Caco-2 (cell line): ENCODE measurements around the gene CLPTM1L. TPM values are rescaled to one million over a fixed set of nuclear protein-coding genes. Genes with fewer than 3 reads are reported as not detected.

Source experiments
- BruUV-seq: library from RNA; stranded (reverse); fragments of 400-500 nt; replicated peaks from 2 replicates; lab custom pipeline; 2021; lab: Mats Ljungman, UMichigan
- CTCF ChIA-PET: fragments of 300-600 bp; sonication (Branson Sonifier 250); formaldehyde crosslinking; loops from one replicate; lab custom pipeline; 2022; ENCODE audit warnings: antibody characterized with exemption; lab: Charles Lee
- POLR2A ChIA-PET: fragments of 300-600 bp; sonication (Branson Sonifier 250); formaldehyde crosslinking; loops from one replicate; lab custom pipeline; 2022; ENCODE audit warnings: antibody characterized with exemption; lab: Charles Lee
- DNase-seq, 2 experiments: peaks; one replicate each; pipeline versions ENCODE4 v3.0.0 to v3.0.0-alpha.2; 2020 to 2022
- H3K27me3 ChIP-seq: replicated peaks from 2 replicates; pipeline ENCODE4 v1.6.0; 2011; ENCODE audit warnings: low read length; ENCODE audit not compliant: control insufficient read depth, insufficient read depth
- H3K36me3 ChIP-seq: 2 replicates; pipeline ENCODE4 v1.5.1; 2011; ENCODE audit warnings: low read length; ENCODE audit not compliant: control insufficient read depth, insufficient read depth
- H3K4me1 ChIP-seq: fragments of 250-450 bp; sonication (Bioruptor Pico); 2 replicates; pipeline ENCODE4 v1.5.1; 2020; ENCODE audit warnings: mild to moderate bottlenecking
- H3K4me3 ChIP-seq: 2 replicates; pipeline ENCODE4 v1.5.1; 2011; ENCODE audit warnings: low read depth, mild to moderate bottlenecking, control low read depth, low read length
- H3K9me3 ChIP-seq: fragments of 250-450 bp; sonication (Bioruptor Pico); 2 replicates; pipeline ENCODE4 v1.5.1; 2020; ENCODE audit warnings: mild to moderate bottlenecking, moderate library complexity
- H3K27ac Mint-ChIP-seq: one replicate; pipeline ENCODE4 v1.8.0; 2022; ENCODE audit warnings: mixed read lengths; ENCODE audit not compliant: unreplicated experiment
- H3K27me3 Mint-ChIP-seq: one replicate; pipeline ENCODE4 v1.8.0; 2022; ENCODE audit warnings: mixed read lengths; ENCODE audit not compliant: insufficient read depth, unreplicated experiment
- H3K36me3 Mint-ChIP-seq: one replicate; pipeline ENCODE4 v1.8.0; 2022; ENCODE audit warnings: mild to moderate bottlenecking, mixed read lengths; ENCODE audit not compliant: insufficient read depth, unreplicated experiment
- H3K4me1 Mint-ChIP-seq: one replicate; pipeline ENCODE4 v1.8.0; 2022; ENCODE audit warnings: low read depth, mixed read lengths; ENCODE audit not compliant: unreplicated experiment
- H3K4me3 Mint-ChIP-seq: one replicate; pipeline ENCODE4 v1.8.0; 2022; ENCODE audit warnings: mild to moderate bottlenecking, moderate library complexity, mixed read lengths; ENCODE audit not compliant: unreplicated experiment
- H3K9me3 Mint-ChIP-seq: one replicate; pipeline ENCODE4 v1.8.0; 2022; ENCODE audit warnings: mixed read lengths; ENCODE audit not compliant: unreplicated experiment
- CTCF ChIP-seq, 2 experiments: fragments of 200-600 bp in 1 of 2; IDR thresholded peaks; 1 replicate in 1 of 2; 2 replicates in 1 of 2; pipeline versions ENCODE4 v1.5.1 to v1.8.0; 2011 to 2022; ENCODE audit warnings: antibody characterized with exemption in 1 of 2, control low read depth in 1 of 2, inconsistent platforms in 1 of 2, low read depth in 1 of 2, low read length in 1 of 2, mild to moderate bottlenecking in 1 of 2, moderate library complexity in 1 of 2; ENCODE audit not compliant: insufficient read depth in 1 of 2, severe bottlenecking in 1 of 2, unreplicated experiment in 1 of 2
- intact Hi-C: fragments of 100-400 bp; cut with micrococcal nuclease; formaldehyde crosslinking; loops from one replicate; pipeline ENCODE4 v1.10.0; 2022; ENCODE audit not compliant: unreplicated experiment
- total RNA-seq: library from RNA; stranded (reverse); gene quantifications from 2 replicates; pipeline ENCODE4 v1.2.3, GENCODE V29; 2022

CLPTM1L gene
- total RNA-seq, 1 experiment from 2014 or later: 114 TPM

GRCh38 chr5:1368236-1368635 is 23.3 kb upstream of the CLPTM1L start:
- Histone ChIP-seq H3K27me3 (no peaks in the 10 kb centered on the region; the same call in 1 of the 2 replicates), H3K4me1 (no peaks in the 10 kb centered on the region), H3K9me3 (no peaks in the 10 kb centered on the region), H3K4me3 (no peak overlapping the region), H3K36me3 (no peaks in the 10 kb centered on the region)
- no peak for DNase-seq
- POLR2A ChIA-PET: no interaction called here
- Mint-ChIP-seq H3K9me3 (no peaks in the 10 kb centered on the region), H3K27me3 (peaks cover 25% of the 10 kb centered on the region), H3K36me3 (no peaks in the 10 kb centered on the region), H3K4me1 (no peaks in the 10 kb centered on the region), H3K4me3 (no peak overlapping the region), H3K27ac (no peak overlapping the region)
- CTCF ChIA-PET: interaction anchor here (1.2 kb wide), 1 partner anchor 12 kb away, joined by 3 read pairs; no protein-coding TSS in a partner anchor
- BruUV-seq: no TSS peak
- no peak for TF ChIP-seq CTCF (IDR thresholded peaks at IDR 0.05; ENCODE audit: insufficient read depth in 1 of 2, low read depth in 1 of 2, low read length in 1 of 2, severe bottlenecking in 1 of 2, unreplicated experiment in 1 of 2)
- intact Hi-C loops: no loop called here

- Histone ChIP-seq H3K27me3 (no peaks in the 10 kb centered on the region; the same call in 1 of the 2 replicates), H3K9me3 (no peaks in the 10 kb centered on the region), H3K4me3 (no peak overlapping the region), H3K36me3 (no peaks in the 10 kb centered on the region), H3K4me1 (no peaks in the 10 kb centered on the region)
- Mint-ChIP-seq H3K27me3 (peaks cover 25% of the 10 kb centered on the region), H3K27ac (no peak overlapping the region), H3K4me3 (no peak overlapping the region), H3K4me1 (no peaks in the 10 kb centered on the region), H3K9me3 (no peaks in the 10 kb centered on the region), H3K36me3 (no peaks in the 10 kb centered on the region)
- ChIA-PET CTCF (interaction anchor here (1.2 kb wide), 1 partner anchor 13 kb away, joined by 3 read pairs; no protein-coding TSS in a partner anchor), POLR2A (no interaction called here)
- intact Hi-C loops: no loop called here
- DNase-seq: no peak
- no TSS peak for BruUV-seq
- TF ChIP-seq CTCF (IDR thresholded peaks at IDR 0.05; ENCODE audit: insufficient read depth in 1 of 2, low read depth in 1 of 2, low read length in 1 of 2, severe bottlenecking in 1 of 2, unreplicated experiment in 1 of 2): no peak
Observed at GRCh38 chr5:1367149-1367548, 22.2 kb upstream of the CLPTM1L start.

GRCh38 chr5:1366514-1366913 is 21.6 kb upstream of the CLPTM1L start:
- H3K4me3 ChIP-seq: no peak overlapping the region
- intact Hi-C loops: no loop called here
- BruUV-seq: no TSS peak
- no peaks in the 10 kb centered on the region for H3K9me3 ChIP-seq
- CTCF ChIA-PET: no interaction called here
- peaks cover 24% of the 10 kb centered on the region for H3K27me3 Mint-ChIP-seq
- no peak overlapping the region for H3K4me3 Mint-ChIP-seq
- POLR2A ChIA-PET: no interaction called here
- no peak overlapping the region for H3K27ac Mint-ChIP-seq
- H3K36me3 ChIP-seq: no peaks in the 10 kb centered on the region
- no peaks in the 10 kb centered on the region for H3K36me3 Mint-ChIP-seq
- no peaks in the 10 kb centered on the region; the same call in 1 of the 2 replicates for H3K27me3 ChIP-seq
- H3K4me1 ChIP-seq: no peaks in the 10 kb centered on the region
- no peaks in the 10 kb centered on the region for H3K4me1 Mint-ChIP-seq
- no peak for TF ChIP-seq CTCF (IDR thresholded peaks at IDR 0.05; ENCODE audit: insufficient read depth in 1 of 2, low read depth in 1 of 2, low read length in 1 of 2, severe bottlenecking in 1 of 2, unreplicated experiment in 1 of 2)
- no peaks in the 10 kb centered on the region for H3K9me3 Mint-ChIP-seq
- DNase-seq: no peak
